IMR-90 (cell line): ENCODE measurements around the gene INPP5F. TPM values are rescaled to one million over a fixed set of nuclear protein-coding genes. Genes with fewer than 3 reads are reported as not detected.
A peak's percentile ranks its signal among the peaks of the same experiment; 100 is the strongest.

Source experiments
- ATAC-seq: fragments of 200-7000 bp; cut with Tn5 transposase; 2 replicates; pipeline ENCODE4 v1.9.1; 2020; ENCODE audit warnings: low read depth, mild to moderate bottlenecking, moderate library complexity
- BruUV-seq: library from RNA; stranded (reverse); fragments of 400-500 nt; replicated peaks from 2 replicates; lab custom pipeline; 2021; lab: Mats Ljungman, UMichigan
- CTCF ChIA-PET: fragments of 300-600 bp; formaldehyde crosslinking; extraction: SDS; loops from one replicate; lab custom pipeline; 2021; ENCODE audit warnings: antibody characterized with exemption; lab: Yijun Ruan, JAX
- POLR2A ChIA-PET: fragments of 300-600 bp; sonication (Branson Sonifier 250); formaldehyde crosslinking; loops from one replicate; lab custom pipeline; 2022; ENCODE audit warnings: antibody characterized with exemption; ENCODE audit not compliant: unreplicated experiment; lab: Charles Lee
- DNase-seq: peaks from one replicate; pipeline ENCODE4 v3.0.0; 2013
- H2AFZ ChIP-seq: replicated peaks from 2 replicates; pipeline ENCODE3; 2013; ENCODE audit warnings: low read length, mild to moderate bottlenecking; ENCODE audit not compliant: poor library complexity
- H2AK5ac ChIP-seq: 2 replicates; pipeline ENCODE4 v1.6.1; 2013; ENCODE audit warnings: low read depth, low read length, inconsistent platforms
- H2AK9ac ChIP-seq: replicated peaks from 2 replicates; pipeline ENCODE3; 2013; ENCODE audit warnings: mild to moderate bottlenecking, low read depth, low read length, moderate library complexity; ENCODE audit not compliant: poor library complexity
- H2BK120ac ChIP-seq: 2 replicates; pipeline ENCODE4 v1.6.1; 2013; ENCODE audit warnings: low read depth, low read length, inconsistent platforms
- H2BK15ac ChIP-seq: 3 replicates; pipeline ENCODE4 v1.6.1; 2013; ENCODE audit warnings: low read depth, low read length, inconsistent platforms
- H2BK20ac ChIP-seq: 2 replicates; pipeline ENCODE4 v1.6.1; 2013; ENCODE audit warnings: low read depth, mild to moderate bottlenecking, inconsistent platforms, low read length, moderate library complexity
- H2BK5ac ChIP-seq: 2 replicates; pipeline ENCODE4 v1.6.1; 2013; ENCODE audit warnings: mild to moderate bottlenecking, low read depth, low read length, inconsistent platforms; ENCODE audit not compliant: poor library complexity, severe bottlenecking
- H3K14ac ChIP-seq: replicated peaks from 2 replicates; pipeline ENCODE4 v1.6.1; 2013; ENCODE audit warnings: low read depth, low read length, inconsistent platforms
- H3K18ac ChIP-seq: 2 replicates; pipeline ENCODE4 v1.6.1; 2013; ENCODE audit warnings: low read depth, low read length, control low read depth
- H3K23ac ChIP-seq: 2 replicates; pipeline ENCODE4 v1.6.1; 2013; ENCODE audit warnings: low read depth, low read length, inconsistent platforms
- H3K27ac ChIP-seq: 2 replicates; pipeline ENCODE4 v1.5.1; 2013; ENCODE audit warnings: mild to moderate bottlenecking, control low read depth, low read length; ENCODE audit not compliant: insufficient read depth
- H3K27me3 ChIP-seq: 2 replicates; pipeline ENCODE4 v1.6.1; 2013; ENCODE audit warnings: low read length; ENCODE audit not compliant: control insufficient read depth, insufficient read depth
- H3K36me3 ChIP-seq: 2 replicates; pipeline ENCODE4 v1.6.1; 2013; ENCODE audit warnings: low read length, mixed read lengths; ENCODE audit not compliant: control insufficient read depth, insufficient read depth
- H3K4ac ChIP-seq: 2 replicates; pipeline ENCODE4 v1.6.1; 2013; ENCODE audit warnings: low read depth, low read length, inconsistent platforms
- H3K4me1 ChIP-seq: 2 replicates; pipeline ENCODE4 v1.6.1; 2013; ENCODE audit warnings: low read length, mixed read lengths; ENCODE audit not compliant: control insufficient read depth, insufficient read depth
- H3K4me2 ChIP-seq: 2 replicates; pipeline ENCODE4 v1.6.1; 2013; ENCODE audit warnings: low read depth, mild to moderate bottlenecking, control low read depth, low read length, moderate library complexity
- H3K4me3 ChIP-seq: 2 replicates; pipeline ENCODE4 v1.5.1; 2013; ENCODE audit warnings: low read depth, mild to moderate bottlenecking, control low read depth, low read length, moderate library complexity; ENCODE audit not compliant: insufficient read depth
- H3K56ac ChIP-seq: 2 replicates; pipeline ENCODE4 v1.6.1; 2013; ENCODE audit warnings: low read length, inconsistent platforms; ENCODE audit not compliant: insufficient read depth; ENCODE audit errors: extremely low read depth
- H3K79me1 ChIP-seq, 2 experiments: 2 replicates each; pipeline ENCODE4 v1.6.1; 2013; ENCODE audit warnings: low read length in 2 of 2, inconsistent platforms in 1 of 2, low read depth in 1 of 2
- H3K9ac ChIP-seq: 2 replicates; pipeline ENCODE4 v1.6.1; 2013; ENCODE audit warnings: low read depth, low read length, control low read depth
- H3K9me1 ChIP-seq: 2 replicates; pipeline ENCODE4 v1.6.1; 2013; ENCODE audit warnings: low read length, inconsistent platforms; ENCODE audit not compliant: insufficient read depth
- H3K9me3 ChIP-seq: 2 replicates; pipeline ENCODE4 v1.6.1; 2013; ENCODE audit warnings: low read length; ENCODE audit not compliant: control insufficient read depth, insufficient read depth
- H4K20me1 ChIP-seq: 2 replicates; pipeline ENCODE4 v1.6.1; 2013; ENCODE audit warnings: low read length, inconsistent platforms; ENCODE audit not compliant: insufficient read depth
- H4K5ac ChIP-seq: 2 replicates; pipeline ENCODE4 v1.6.1; 2013; ENCODE audit warnings: mild to moderate bottlenecking, low read depth, low read length, control low read depth
- H4K8ac ChIP-seq, 2 experiments: 2 replicates each; pipeline ENCODE4 v1.6.1; 2013; ENCODE audit warnings: low read depth in 2 of 2, low read length in 2 of 2, control low read depth in 1 of 2, inconsistent platforms in 1 of 2
- H4K91ac ChIP-seq: 2 replicates; pipeline ENCODE4 v1.6.1; 2013; ENCODE audit warnings: low read depth, low read length, inconsistent platforms; ENCODE audit not compliant: insufficient read depth
- BHLHE40 ChIP-seq: fragments of 150-350 bp; IDR thresholded peaks from 2 replicates; pipeline ENCODE4 v1.6.1; 2016; ENCODE audit warnings: mild to moderate bottlenecking, low read depth, low read length
- CEBPB ChIP-seq: IDR thresholded peaks from 2 replicates; pipeline ENCODE4 v1.6.1; 2012; ENCODE audit warnings: low read depth, low read length, improper control_type of control experiment
- CHD1 ChIP-seq: IDR thresholded peaks from 2 replicates; pipeline ENCODE4 v1.6.1; 2012; ENCODE audit warnings: low read depth, low read length, improper control_type of control experiment
- CTCF ChIP-seq: conservative IDR thresholded peaks from 2 replicates; pipeline ENCODE4 v1.5.1; 2012; ENCODE audit warnings: mild to moderate bottlenecking, low read depth, low read length, improper control_type of control experiment
- FOS ChIP-seq: fragments of 150-350 bp; IDR thresholded peaks from 2 replicates; pipeline ENCODE4 v1.6.1; 2016; ENCODE audit warnings: low read depth, low read length
- MAFK ChIP-seq: IDR thresholded peaks from 2 replicates; pipeline ENCODE4 v1.6.1; 2012; ENCODE audit warnings: low read depth, low read length, improper control_type of control experiment
- MAZ ChIP-seq: IDR thresholded peaks from 2 replicates; pipeline ENCODE4 v1.6.1; 2012; ENCODE audit warnings: low read depth, mild to moderate bottlenecking, low read length, improper control_type of control experiment, moderate library complexity, borderline replicate concordance
- MXI1 ChIP-seq: IDR thresholded peaks from 2 replicates; pipeline ENCODE4 v1.6.1; 2012; ENCODE audit warnings: low read depth, mild to moderate bottlenecking, low read length, moderate library complexity, borderline replicate concordance
- NFE2L2 ChIP-seq: fragments of 150-350 bp; IDR thresholded peaks from 2 replicates; pipeline ENCODE4 v1.6.1; 2016; ENCODE audit warnings: low read depth, mild to moderate bottlenecking, low read length
- POLR2A ChIP-seq: IDR thresholded peaks from 2 replicates; pipeline ENCODE4 v1.6.1; 2012; ENCODE audit warnings: mild to moderate bottlenecking, low read depth, low read length
- RAD21 ChIP-seq: IDR thresholded peaks from 2 replicates; pipeline ENCODE4 v1.6.1; 2012; ENCODE audit warnings: low read length, improper control_type of control experiment
- RCOR1 ChIP-seq: IDR thresholded peaks from 2 replicates; pipeline ENCODE4 v1.6.1; 2012; ENCODE audit warnings: mild to moderate bottlenecking, low read length, improper control_type of control experiment; ENCODE audit not compliant: insufficient replicate concordance
- RFX5 ChIP-seq: IDR thresholded peaks from 2 replicates; pipeline ENCODE4 v1.8.0; 2012; ENCODE audit warnings: low read depth, mild to moderate bottlenecking, low read length, moderate library complexity
- SMC3 ChIP-seq: fragments of 150-350 bp; IDR thresholded peaks from 2 replicates; pipeline ENCODE4 v1.6.1; 2016; ENCODE audit warnings: low read depth, mild to moderate bottlenecking, antibody characterized with exemption, low read length, moderate library complexity
- WGBS, 2 experiments: methylation state at CpG; one replicate each; pipeline versions ENCODE4 v1.1.5 to v1.1.7; 2013; ENCODE audit warnings: missing lambda C conversion rate in 2 of 2; ENCODE audit not compliant: insufficient read length in 1 of 2; ENCODE audit errors: extremely low coverage in 2 of 2; 5-methylcytosine and 5-hydroxymethylcytosine counted together
- dilution Hi-C: fragments of 300-500 bp; cut with HindIII; formaldehyde crosslinking; loops from one replicate; pipeline ENCODE4 v1.14.3; 2018; ENCODE audit warnings: low sequenced_read_pairs; ENCODE audit not compliant: unreplicated experiment
- in situ Hi-C: fragments of 300-500 bp; cut with MboI; formaldehyde crosslinking; loops from 3 replicates; pipeline ENCODE4 v1.14.3; 2019; ENCODE audit warnings: low sequenced_read_pairs, inconsistent platforms, mixed read lengths
- intact Hi-C: fragments of 100-400 bp; cut with micrococcal nuclease; formaldehyde crosslinking; loops from 2 replicates; pipeline ENCODE4 v1.10.0; 2022
- polyA plus RNA-seq, 3 experiments: library from polyadenylated mRNA; depleted of rRNA; stranded (reverse); fragments of >200 nt; gene quantifications; 2 replicates each; pipeline ENCODE4 v1.2.3, GENCODE V29; 2012; ENCODE audit warnings: low replicate concordance in 1 of 3
- total RNA-seq: library from RNA; depleted of rRNA; stranded (reverse); fragments of >200 nt; gene quantifications from 2 replicates; pipeline ENCODE4 v1.2.3, GENCODE V29; 2012
- TF ChIP-seq, protein P1 (sequence below): fragments of 150-350 bp; IDR thresholded peaks from 2 replicates; pipeline ENCODE4 v1.6.1; 2016; ENCODE audit warnings: low read depth, mild to moderate bottlenecking, low read length, moderate library complexity, borderline replicate concordance

Gene INPP5F
- total and polyA plus RNA-seq, 2 of the 4 experiments (the other 2 are of a cell fraction), result 19.0 to 29.6 TPM

GRCh38 chr10:119754936-119755335 lies 29.1 kb downstream of the INPP5F start:
- Histone ChIP-seq H2BK120ac (peak overlapping the region; percentile 71), H2AK5ac (peak overlapping the region; percentile 42), H3K4me3 (no peak overlapping the region), H3K79me1 (peaks cover 5 to 17% of the 10 kb centered on the region in 2 experiments; a peak in 2 of 4 replicates), H3K4me2 (no peak overlapping the region), H3K4me1 (peaks cover 7% of the 10 kb centered on the region), H2BK15ac (no peak overlapping the region; the same call in 2 of the 3 replicates), H3K9ac (no peak overlapping the region), H3K14ac (peak overlapping the region; percentile 83), H4K8ac (peak overlapping the region in 1 of 2 experiments; percentile 48; a peak in 1 of 4 replicates), H3K23ac (peak overlapping the region; percentile 71; the same call in 1 of the 2 replicates), H3K27me3 (no peaks in the 10 kb centered on the region), H3K56ac (no peak overlapping the region), H2BK5ac (peak overlapping the region; percentile 20), H4K20me1 (no peaks in the 10 kb centered on the region), H4K91ac (peak overlapping the region; percentile 26; the same call in 1 of the 2 replicates), H2AFZ (peak overlapping the region; percentile 11), H3K27ac (no peak overlapping the region), H3K4ac (peak overlapping the region; percentile 51), H4K5ac (no peak overlapping the region), H2AK9ac (no peak overlapping the region), H2BK20ac (peak overlapping the region; percentile 33), H3K9me1 (peaks cover 10% of the 10 kb centered on the region), H3K9me3 (no peaks in the 10 kb centered on the region), H3K18ac (no peak overlapping the region), H3K36me3 (no peaks in the 10 kb centered on the region)
- no TSS peak for BruUV-seq
- intact Hi-C loops, result loop anchor here (10.0 kb wide), 1 partner anchor 980 kb away; no protein-coding TSS in a partner anchor
- TF ChIP-seq, protein P1, sequence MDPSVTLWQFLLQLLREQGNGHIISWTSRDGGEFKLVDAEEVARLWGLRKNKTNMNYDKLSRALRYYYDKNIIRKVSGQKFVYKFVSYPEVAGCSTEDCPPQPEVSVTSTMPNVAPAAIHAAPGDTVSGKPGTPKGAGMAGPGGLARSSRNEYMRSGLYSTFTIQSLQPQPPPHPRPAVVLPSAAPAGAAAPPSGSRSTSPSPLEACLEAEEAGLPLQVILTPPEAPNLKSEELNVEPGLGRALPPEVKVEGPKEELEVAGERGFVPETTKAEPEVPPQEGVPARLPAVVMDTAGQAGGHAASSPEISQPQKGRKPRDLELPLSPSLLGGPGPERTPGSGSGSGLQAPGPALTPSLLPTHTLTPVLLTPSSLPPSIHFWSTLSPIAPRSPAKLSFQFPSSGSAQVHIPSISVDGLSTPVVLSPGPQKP, result no peak
- TF ChIP-seq FOS, result no peak
- no peak for TF ChIP-seq NFE2L2
- no peak for TF ChIP-seq MAFK
- TF ChIP-seq CHD1, result no peak
- TF ChIP-seq RCOR1, result no peak
- no peak for TF ChIP-seq SMC3
- TF ChIP-seq CEBPB, result no peak
- TF ChIP-seq RAD21, result no peak
- TF ChIP-seq RFX5, result no peak
- TF ChIP-seq BHLHE40, result no peak
- TF ChIP-seq MXI1, result no peak
- no peak for TF ChIP-seq MAZ
- no peak for TF ChIP-seq POLR2A
- TF ChIP-seq CTCF, result no peak
- in situ Hi-C loops, result loop anchor here (5.0 kb wide), 1 partner anchor 97 kb away; no protein-coding TSS in a partner anchor
- ChIA-PET POLR2A (no interaction called here), CTCF (no interaction called here)
- WGBS, 2 experiments, result no CpG with 5 or more reads among the region's 4 CpGs
- ATAC-seq, result no peak
- no peak for DNase-seq
- dilution Hi-C loops, result no loop called here
